Measurements from ENCODE around the gene PXYLP1. TPM values are rescaled to one million over a fixed set of nuclear protein-coding genes. Genes with fewer than 3 reads are reported as not detected.

The PXYLP1 gene
- total and polyA plus RNA-seq, 2 of the 8 experiments (the other 6 are each of a cell fraction or from before 2014, with no cell fraction given), result 19.4 to 20.6 TPM

- no peaks in the 10 kb centered on the region for H3K23me2 ChIP-seq (ENCODE audit: low read depth, low read length)
- H3K36me3 ChIP-seq (ENCODE audit: control insufficient read depth in 2 of 4, insufficient read depth in 4 of 4, low read length in 3 of 4), result no peaks in the 10 kb centered on the region
- FAIRE-seq, result no peak
- no peak overlapping the region for H3K4me2 ChIP-seq (ENCODE audit: insufficient read depth in 1 of 2, low read depth in 2 of 2, low read length in 2 of 2)
- TF ChIP-seq GTF2F1 (IDR thresholded peaks at IDR 0.05; ENCODE audit: borderline replicate concordance, low read depth, low read length), result no peak
- no peak for TF ChIP-seq E2F6 (IDR thresholded peaks at IDR 0.05)
- TF ChIP-seq SIX5 (IDR thresholded peaks at IDR 0.05; ENCODE audit: low read depth, low read length), result no peak
- TF ChIP-seq SP2 (IDR thresholded peaks at IDR 0.05; ENCODE audit: low read length), result no peak
- TF ChIP-seq SP1 (IDR thresholded peaks at IDR 0.05; ENCODE audit: low read depth, low read length), result no peak
- no peak for TF ChIP-seq TCF12 (IDR thresholded peaks at IDR 0.05; ENCODE audit: low read depth, low read length)
- TF ChIP-seq MAX (IDR thresholded peaks at IDR 0.05), result no peak
- no peak for TF ChIP-seq RAD21 (IDR thresholded peaks at IDR 0.05 in 1 of 2, conservative IDR thresholded peaks at IDR 0.05 in 1 of 2; ENCODE audit: low read depth in 2 of 2, low read length in 2 of 2)
- no peak for TF ChIP-seq SIRT6 (IDR thresholded peaks at IDR 0.05; ENCODE audit: low read length)
- no peak for TF ChIP-seq POLR2AphosphoS5 (IDR thresholded peaks at IDR 0.05; ENCODE audit: low read depth, low read length)
- TF ChIP-seq ATF3 (IDR thresholded peaks at IDR 0.05; ENCODE audit: insufficient read depth, low read depth, low read length), result no peak
- TF ChIP-seq YY1 (IDR thresholded peaks at IDR 0.05; ENCODE audit: low read depth, low read length), result no peak
- TF ChIP-seq EGR1 (IDR thresholded peaks at IDR 0.05; ENCODE audit: borderline replicate concordance, low read depth, low read length), result no peak
- H4K20me1 ChIP-seq (replicated peaks in 1 of 2; ENCODE audit: control insufficient read depth in 1 of 2, insufficient read depth in 2 of 2, low read length in 2 of 2), result no peaks in the 10 kb centered on the region
- no peak for DNase-seq (ENCODE audit: low read depth in 1 of 2, low spot score in 2 of 2)
- no peak overlapping the region for H3K14ac ChIP-seq (ENCODE audit: insufficient read length)
- H3K9me3 ChIP-seq (ENCODE audit: insufficient read depth in 2 of 2, low read depth in 1 of 2, low read length in 1 of 2), result no peaks in the 10 kb centered on the region; a peak in 1 of 4 replicates
- H3K4me1 ChIP-seq (replicated peaks in 1 of 4; ENCODE audit: control insufficient read depth in 3 of 4, insufficient read depth in 4 of 4, low read length in 3 of 4), result peaks cover 0 to 3% (median under 1%) of the 10 kb centered on the region in 4 experiments; a peak in 1 of 7 replicates
- no peak overlapping the region for H3K4ac ChIP-seq (replicated peaks; ENCODE audit: insufficient read length, low read depth, low read length)
- H3K9ac ChIP-seq (replicated peaks in 1 of 4; ENCODE audit: extremely low read depth in 1 of 4, low read depth in 3 of 4, low read length in 3 of 4), result no peak overlapping the region
- no peak overlapping the region for H3K18ac ChIP-seq (ENCODE audit: extremely low read depth, low read length)
- H3K56ac ChIP-seq (replicated peaks; ENCODE audit: insufficient read length, low read depth, low read length), result no peak overlapping the region
- no peaks in the 10 kb centered on the region for H3K79me2 ChIP-seq (ENCODE audit: control insufficient read depth in 1 of 2, insufficient read depth in 2 of 2, low read length in 2 of 2)
- H3K27ac ChIP-seq (ENCODE audit: low read depth, low read length), result no peak overlapping the region
- no peak overlapping the region for H2BK15ac ChIP-seq (ENCODE audit: low read length)
- no peak overlapping the region for H4K91ac ChIP-seq (replicated peaks; ENCODE audit: insufficient read length, low read length)
- H2BK20ac ChIP-seq (ENCODE audit: low read length), result no peak overlapping the region
- POLR2A ChIA-PET (ENCODE audit: partially characterized antibody), result no interaction called here
- no peaks in the 10 kb centered on the region for H3K79me1 ChIP-seq (ENCODE audit: low read depth, low read length)
- H3K23ac ChIP-seq (ENCODE audit: insufficient read length), result no peak overlapping the region
- no peak overlapping the region for H2BK12ac ChIP-seq (ENCODE audit: low read depth, low read length)
- CTCF ChIA-PET (ENCODE audit: partially characterized antibody), result interaction anchor here (2.2 to 16.2 kb wide), 2 partner anchors 12 to 141 kb away, joined by 12 to 349 read pairs; no protein-coding TSS in a partner anchor
- no peak overlapping the region for H4K8ac ChIP-seq (ENCODE audit: extremely low read depth, insufficient read depth, low read length)
- H2AK5ac ChIP-seq (ENCODE audit: low read depth, low read length), result no peak overlapping the region
- H3K4me3 ChIP-seq (ENCODE audit: extremely low read depth in 1 of 4, insufficient read depth in 2 of 4, low read depth in 3 of 4, low read length in 4 of 4), result no peak overlapping the region
- H2BK5ac ChIP-seq (ENCODE audit: low read depth, low read length), result no peak overlapping the region
- no peak overlapping the region for H2BK120ac ChIP-seq (replicated peaks; ENCODE audit: low read depth, low read length)
- H3K27me3 ChIP-seq (replicated peaks in 1 of 4; ENCODE audit: control insufficient read depth in 3 of 4, extremely low read depth in 1 of 4, insufficient read depth in 3 of 4, low read length in 3 of 4), result no peaks in the 10 kb centered on the region; a peak in 1 of 7 replicates
- 82% methylated on average over 1 of the region's 1 CpG; no CpG with 5 or more reads in 1 of the 2 experiments for WGBS, 2 experiments (ENCODE audit: extremely low coverage in 1 of 2, insufficient coverage in 1 of 2, insufficient read length in 1 of 2, insufficient replicate concordance in 2 of 2, low coverage in 1 of 2, low lambda C conversion rate in 2 of 2, missing lambda C conversion rate in 1 of 2)
- no peak overlapping the region for H4K5ac ChIP-seq (ENCODE audit: insufficient read length, low read depth, low read length)
- no peak overlapping the region for H2AFZ ChIP-seq (ENCODE audit: low read length)
Measured at GRCh38 chr3:141316851-141317250, 85.2 kb downstream of the PXYLP1 start.
